ENCODE results near the gene TSEN2.

GRCh38 chr3:12582730-12583129 is 98.5 kb downstream of the TSEN2 start:
- TF ChIP-seq CTCF (IDR thresholded peaks at IDR 0.05) (no peak), POLR2A (IDR thresholded peaks at IDR 0.05) (no peak)
